Measurements from ENCODE around the gene PCDHA6. TPM values are rescaled to one million over a fixed set of nuclear protein-coding genes. Genes with fewer than 3 reads are reported as not detected.
"Not testable (repeated sequence)": the region's sequence is repeated elsewhere in the genome, so short reads cannot be mapped to it uniquely, and the experiment has no call there.

Gene PCDHA6
- total and polyA plus RNA-seq, 2 donors from 2014 or later: 0.80 to 3.6 TPM

DNA sequence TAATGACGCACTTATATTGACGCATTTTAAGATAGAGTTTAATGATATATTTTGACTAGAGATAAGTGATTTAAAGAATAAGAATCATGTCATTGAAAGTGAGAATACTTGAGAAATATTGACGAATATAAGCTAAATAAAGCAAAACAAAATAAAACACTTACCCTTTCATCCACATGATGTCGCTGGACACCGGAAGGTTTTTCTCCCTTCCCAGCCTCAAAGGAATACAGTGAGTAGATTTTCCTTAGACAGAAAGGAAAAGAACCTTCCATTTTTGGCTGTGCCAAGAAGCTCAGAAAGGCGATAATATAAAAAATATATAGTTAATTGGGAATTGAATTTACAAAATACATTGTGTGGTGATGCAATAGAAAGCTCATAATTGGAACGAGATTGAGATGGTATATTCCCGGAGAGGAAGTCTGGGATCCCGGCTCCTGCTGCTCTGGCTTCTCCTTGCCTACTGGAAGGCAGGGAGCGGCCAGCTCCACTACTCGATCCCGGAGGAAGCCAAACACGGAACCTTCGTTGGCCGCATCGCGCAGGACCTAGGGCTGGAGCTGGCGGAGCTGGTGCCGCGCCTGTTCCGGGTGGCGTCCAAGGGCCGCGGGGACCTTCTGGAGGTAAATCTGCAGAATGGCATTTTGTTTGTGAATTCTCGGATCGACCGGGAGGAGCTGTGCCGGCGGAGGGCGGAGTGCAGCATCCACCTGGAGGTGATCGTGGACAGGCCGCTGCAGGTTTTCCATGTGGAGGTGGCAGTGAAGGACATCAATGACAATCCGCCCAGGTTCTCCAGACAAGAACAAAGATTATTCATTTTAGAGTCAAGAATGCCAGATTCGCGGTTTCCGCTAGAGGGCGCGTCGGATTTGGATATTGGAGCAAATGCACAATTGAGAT is 6.1 kb upstream of the PCDHA6 start, which contains the start of gene PCDHA5:
Gene PCDHA5, plus strand, starts transcription at position 239 of the 906 bp plus-strand sequence.
- DNase-seq (peak in 2 of 5 donors; percentile 13 to 66), FAIRE-seq (no peak)
- H3K27ac ChIP-seq (ENCODE audit: low read depth in 2 of 2, low read length in 2 of 2): no peak within 1 kb of the TSS
- H3K4me3 ChIP-seq (ENCODE audit: low read length in 3 of 3): no peak within 1 kb of the TSS
- no peaks in the 10 kb centered on the region for H3K27me3 ChIP-seq (ENCODE audit: control insufficient read depth, insufficient read depth, low read length)
- no peaks in the 10 kb centered on the region for H3K36me3 ChIP-seq (ENCODE audit: control insufficient read depth in 2 of 3, insufficient read depth in 3 of 3, low read length in 3 of 3)
- H3K9me3 ChIP-seq (ENCODE audit: control insufficient read depth in 2 of 3, insufficient read depth in 1 of 3, low read length in 3 of 3): peaks cover 0 to 2% (median 0%) of the 10 kb centered on the region in 3 donors
- TF ChIP-seq, protein P1, sequence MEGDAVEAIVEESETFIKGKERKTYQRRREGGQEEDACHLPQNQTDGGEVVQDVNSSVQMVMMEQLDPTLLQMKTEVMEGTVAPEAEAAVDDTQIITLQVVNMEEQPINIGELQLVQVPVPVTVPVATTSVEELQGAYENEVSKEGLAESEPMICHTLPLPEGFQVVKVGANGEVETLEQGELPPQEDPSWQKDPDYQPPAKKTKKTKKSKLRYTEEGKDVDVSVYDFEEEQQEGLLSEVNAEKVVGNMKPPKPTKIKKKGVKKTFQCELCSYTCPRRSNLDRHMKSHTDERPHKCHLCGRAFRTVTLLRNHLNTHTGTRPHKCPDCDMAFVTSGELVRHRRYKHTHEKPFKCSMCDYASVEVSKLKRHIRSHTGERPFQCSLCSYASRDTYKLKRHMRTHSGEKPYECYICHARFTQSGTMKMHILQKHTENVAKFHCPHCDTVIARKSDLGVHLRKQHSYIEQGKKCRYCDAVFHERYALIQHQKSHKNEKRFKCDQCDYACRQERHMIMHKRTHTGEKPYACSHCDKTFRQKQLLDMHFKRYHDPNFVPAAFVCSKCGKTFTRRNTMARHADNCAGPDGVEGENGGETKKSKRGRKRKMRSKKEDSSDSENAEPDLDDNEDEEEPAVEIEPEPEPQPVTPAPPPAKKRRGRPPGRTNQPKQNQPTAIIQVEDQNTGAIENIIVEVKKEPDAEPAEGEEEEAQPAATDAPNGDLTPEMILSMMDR (IDR thresholded peaks at IDR 0.05; ENCODE audit: borderline replicate concordance, extremely low read depth, insufficient read depth): no peak
- no peaks in the 10 kb centered on the region for H3K4me1 ChIP-seq (ENCODE audit: control insufficient read depth in 2 of 3, insufficient read depth in 2 of 3, low read depth in 1 of 3, low read length in 3 of 3)
- intact Hi-C loops (cut with DNase I): no loop called here
- no peak within 1 kb of the TSS for H3K9ac ChIP-seq (ENCODE audit: low read length in 3 of 3)

DNA sequence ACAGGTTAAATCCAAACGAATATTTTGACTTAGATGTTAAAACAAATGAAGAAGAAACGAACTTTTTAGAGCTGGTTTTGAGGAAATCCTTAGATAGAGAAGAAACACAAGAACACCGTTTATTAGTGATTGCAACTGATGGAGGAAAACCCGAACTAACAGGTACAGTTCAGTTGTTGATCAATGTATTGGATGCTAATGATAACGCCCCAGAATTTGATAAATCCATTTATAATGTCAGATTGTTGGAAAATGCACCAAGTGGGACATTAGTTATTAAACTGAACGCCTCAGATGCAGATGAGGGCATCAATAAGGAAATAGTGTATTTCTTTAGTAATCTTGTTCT is 5.5 kb upstream of the PCDHA6 start:
- no peaks in the 10 kb centered on the region for H3K36me3 ChIP-seq (ENCODE audit: control insufficient read depth in 2 of 3, insufficient read depth in 3 of 3, low read length in 3 of 3)
- H3K9ac ChIP-seq (ENCODE audit: low read length in 3 of 3): no peak overlapping the region
- no peak overlapping the region for H3K27ac ChIP-seq (ENCODE audit: low read depth in 2 of 2, low read length in 2 of 2)
- TF ChIP-seq, protein P1 (IDR thresholded peaks at IDR 0.05; ENCODE audit: borderline replicate concordance, extremely low read depth, insufficient read depth): no peak
- FAIRE-seq (no peak), DNase-seq (no peak)
- no peaks in the 10 kb centered on the region for H3K9me3 ChIP-seq (ENCODE audit: control insufficient read depth in 2 of 3, insufficient read depth in 1 of 3, low read length in 3 of 3)
- no peaks in the 10 kb centered on the region for H3K4me1 ChIP-seq (ENCODE audit: control insufficient read depth in 2 of 3, insufficient read depth in 2 of 3, low read depth in 1 of 3, low read length in 3 of 3)
- H3K27me3 ChIP-seq (ENCODE audit: control insufficient read depth, insufficient read depth, low read length): no peaks in the 10 kb centered on the region
- H3K4me3 ChIP-seq (ENCODE audit: low read length in 3 of 3): no peak overlapping the region
- intact Hi-C loops (cut with DNase I): no loop called here

DNA sequence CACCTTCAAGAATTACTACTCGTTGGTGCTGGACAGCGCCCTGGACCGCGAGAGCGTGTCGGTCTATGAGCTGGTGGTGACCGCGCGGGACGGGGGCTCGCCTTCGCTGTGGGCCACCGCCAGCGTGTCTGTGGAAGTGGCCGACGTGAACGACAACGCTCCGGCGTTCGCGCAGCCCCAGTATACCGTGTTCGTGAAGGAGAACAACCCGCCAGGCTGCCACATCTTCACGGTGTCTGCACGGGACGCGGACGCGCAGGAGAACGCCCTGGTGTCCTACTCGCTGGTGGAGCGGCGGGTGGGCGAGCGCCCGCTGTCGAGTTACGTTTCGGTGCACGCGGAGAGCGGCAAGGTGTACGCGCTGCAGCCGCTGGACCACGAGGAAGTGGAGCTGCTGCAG is 4.8 kb upstream of the PCDHA6 start:
- H3K9me3 ChIP-seq (ENCODE audit: control insufficient read depth in 2 of 3, insufficient read depth in 1 of 3, low read length in 3 of 3); H3K27ac ChIP-seq (ENCODE audit: low read depth in 2 of 2, low read length in 2 of 2); intact Hi-C loops (cut with DNase I); H3K4me1 ChIP-seq (ENCODE audit: control insufficient read depth in 2 of 3, insufficient read depth in 2 of 3, low read depth in 1 of 3, low read length in 3 of 3); H3K9ac ChIP-seq (ENCODE audit: low read length in 3 of 3); H3K4me3 ChIP-seq (ENCODE audit: low read length in 3 of 3); H3K27me3 ChIP-seq (ENCODE audit: control insufficient read depth, insufficient read depth, low read length); H3K36me3 ChIP-seq (ENCODE audit: control insufficient read depth in 2 of 3, insufficient read depth in 3 of 3, low read length in 3 of 3); FAIRE-seq: not testable (repeated sequence)
- DNase-seq: peak in 1 of 5 donors; percentile 63

DNA sequence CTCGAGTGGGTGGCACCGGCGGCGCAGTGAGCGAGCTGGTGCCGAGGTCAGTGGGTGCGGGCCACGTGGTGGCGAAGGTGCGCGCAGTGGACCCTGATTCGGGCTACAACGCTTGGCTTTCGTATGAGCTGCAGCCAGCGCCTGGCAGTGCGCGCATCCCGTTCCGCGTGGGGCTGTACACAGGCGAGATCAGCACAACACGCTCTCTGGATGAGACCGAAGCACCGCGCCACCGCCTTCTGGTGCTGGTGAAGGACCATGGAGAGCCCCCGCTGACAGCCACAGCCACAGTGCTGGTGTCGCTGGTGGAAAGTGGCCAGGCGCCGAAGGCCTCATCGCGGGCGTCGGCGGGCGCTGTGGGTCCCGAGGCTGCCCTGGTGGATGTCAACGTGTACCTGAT is 4.3 kb upstream of the PCDHA6 start:
- TF ChIP-seq, protein P1 (IDR thresholded peaks at IDR 0.05; ENCODE audit: borderline replicate concordance, extremely low read depth, insufficient read depth): no peak
- Histone ChIP-seq H3K9ac (ENCODE audit: low read length in 3 of 3) (no peak overlapping the region), H3K36me3 (ENCODE audit: control insufficient read depth in 2 of 3, insufficient read depth in 3 of 3, low read length in 3 of 3) (no peaks in the 10 kb centered on the region), H3K27me3 (ENCODE audit: control insufficient read depth, insufficient read depth, low read length) (no peaks in the 10 kb centered on the region), H3K27ac (ENCODE audit: low read depth in 2 of 2, low read length in 2 of 2) (no peak overlapping the region), H3K4me3 (ENCODE audit: low read length in 3 of 3) (no peak overlapping the region), H3K4me1 (ENCODE audit: control insufficient read depth in 2 of 3, insufficient read depth in 2 of 3, low read depth in 1 of 3, low read length in 3 of 3) (no peaks in the 10 kb centered on the region), H3K9me3 (ENCODE audit: control insufficient read depth in 2 of 3, insufficient read depth in 1 of 3, low read length in 3 of 3) (no peaks in the 10 kb centered on the region)
- FAIRE-seq (no peak), DNase-seq (no peak)
- intact Hi-C loops (cut with DNase I): no loop called here
